K562 (cell line): ENCODE data around the gene C10orf90. TPM values are rescaled to one million over a fixed set of nuclear protein-coding genes. Genes with fewer than 3 reads are reported as not detected.

Experiments used
- ATAC-seq: fragments of 200-7000 bp; cut with Tn5 transposase; 3 replicates; pipeline ENCODE4 v1.9.1; 2020; ENCODE audit warnings: moderate library complexity
- BruUV-seq: library from RNA; stranded (reverse); fragments of 400-500 nt; replicated peaks from 2 replicates; lab custom pipeline; 2021; lab: Mats Ljungman, UMichigan
- CTCF ChIA-PET: fragments of 300-600 bp; formaldehyde crosslinking; extraction: SDS; loops from one replicate; lab custom pipeline; 2021; ENCODE audit warnings: low intra/inter-chr PET ratio; lab: Yijun Ruan, JAX
- POLR2A ChIA-PET: fragments of 300-600, 350-650 bp; sonication (Branson Sonifier 250); formaldehyde crosslinking; extraction: SDS; loops from one replicate; lab custom pipeline; 2021; ENCODE audit warnings: antibody characterized with exemption, inconsistent platforms; lab: Yijun Ruan, JAX
- DNase-seq, 4 experiments: peaks; one replicate each; pipeline versions ENCODE4 v3.0.0 to v3.0.0-alpha.2; 2011 to 2018; ENCODE audit warnings: low spot score in 3 of 4, mixed read lengths in 3 of 4; ENCODE audit errors: extremely low read depth in 1 of 4
- FAIRE-seq: peaks from 2 replicates; lab custom pipeline; 2011; peaks lifted over from hg19 to GRCh38; lab: Jason Lieb, UNC
- H2AFZ ChIP-seq: 2 replicates; pipeline ENCODE4 v1.6.0; 2011; ENCODE audit warnings: low read depth, low read length, control low read depth, inconsistent platforms
- H3K27ac ChIP-seq: fragments of 200-600 bp; 3 replicates; pipeline ENCODE4 v1.8.0; 2011; ENCODE audit warnings: low read depth, mild to moderate bottlenecking, control low read depth, inconsistent platforms, low read length, moderate library complexity, mixed read lengths; ENCODE audit errors: extremely low read depth
- H3K27me3 ChIP-seq, 2 experiments: fragments of 300-600 bp in 1 of 2; 2 replicates in 1 of 2; 3 replicates in 1 of 2; pipeline versions ENCODE4 v1.6.0 to v1.8.0; 2011; ENCODE audit warnings: inconsistent platforms in 2 of 2, low read length in 2 of 2, mild to moderate bottlenecking in 1 of 2, mixed read lengths in 1 of 2, moderate library complexity in 1 of 2; ENCODE audit not compliant: control insufficient read depth in 2 of 2, insufficient read depth in 2 of 2
- H3K36me3 ChIP-seq: fragments of 300-600 bp; 3 replicates; pipeline ENCODE4 v1.8.0; 2011; ENCODE audit warnings: mild to moderate bottlenecking, low read length, inconsistent platforms; ENCODE audit not compliant: control insufficient read depth, insufficient read depth
- H3K4me1 ChIP-seq, 2 experiments: fragments of 200-600 bp in 1 of 2; replicated peaks in 1 of 2; 2 replicates in 1 of 2; 3 replicates in 1 of 2; pipeline versions ENCODE4 v1.5.1 to v1.8.0; 2011; ENCODE audit warnings: inconsistent platforms in 2 of 2, low read length in 2 of 2, mild to moderate bottlenecking in 1 of 2, mixed read lengths in 1 of 2, moderate library complexity in 1 of 2; ENCODE audit not compliant: control insufficient read depth in 2 of 2, insufficient read depth in 2 of 2
- H3K4me2 ChIP-seq: 2 replicates; pipeline ENCODE4 v1.6.1; 2011; ENCODE audit warnings: low read length, control low read depth, inconsistent platforms, mixed read lengths; ENCODE audit not compliant: insufficient read depth
- H3K4me3 ChIP-seq: fragments of 200-600 bp; sonication (generic), shearing (Covaris generic); 2 replicates; pipeline ENCODE4 v1.5.1; 2016; ENCODE audit warnings: control low read depth, inconsistent platforms
- H3K79me2 ChIP-seq: fragments of 200-600 bp; 3 replicates; pipeline ENCODE4 v1.8.0; 2011; ENCODE audit warnings: low read length, inconsistent platforms; ENCODE audit not compliant: control insufficient read depth, insufficient read depth
- H3K9ac ChIP-seq, 2 experiments: 2 replicates each; pipeline versions ENCODE4 v1.6.0 to v1.6.1; 2011; ENCODE audit warnings: low read depth in 2 of 2, low read length in 2 of 2, control low read depth in 1 of 2, inconsistent platforms in 1 of 2, mild to moderate bottlenecking in 1 of 2, mixed read lengths in 1 of 2; ENCODE audit not compliant: insufficient read depth in 1 of 2
- H3K9me1 ChIP-seq: one replicate; pipeline ENCODE4 v1.6.0; 2011; ENCODE audit warnings: inconsistent platforms, mild to moderate bottlenecking, low read length, moderate library complexity; ENCODE audit not compliant: control insufficient read depth, insufficient read depth
- H3K9me3 ChIP-seq: replicated peaks from 2 replicates; pipeline ENCODE4 v1.5.1; 2011; ENCODE audit warnings: low read depth, low read length, inconsistent platforms; ENCODE audit not compliant: control insufficient read depth, insufficient read depth
- H4K20me1 ChIP-seq: replicated peaks from 2 replicates; pipeline ENCODE4 v1.6.1; 2011; ENCODE audit warnings: low read length, inconsistent platforms, mixed read lengths; ENCODE audit not compliant: control insufficient read depth, insufficient read depth
- BRD9 ChIP-seq: fragments of 450-650 bp; IDR thresholded peaks from 2 replicates; pipeline ENCODE4 v1.6.1; 2018; ENCODE audit warnings: low read depth; ENCODE audit not compliant: partially characterized antibody
- CAMTA2 ChIP-seq: fragments of 250-450 bp; sonication (Bioruptor Pico); conservative IDR thresholded peaks from 2 replicates; pipeline ENCODE4 v1.5.1; 2022
- E2F3 ChIP-seq: fragments of 250-450 bp; sonication (Bioruptor Pico); IDR thresholded peaks from 2 replicates; pipeline ENCODE4 v1.4.0; 2020; ENCODE audit warnings: mild to moderate bottlenecking
- KDM5B ChIP-seq: fragments of 200-600 bp; sonication (generic); IDR thresholded peaks from 2 replicates; pipeline ENCODE4 v1.6.1; 2012; ENCODE audit warnings: low read depth, mild to moderate bottlenecking, moderate library complexity, low read length, control low read depth, inconsistent platforms; ENCODE audit not compliant: insufficient replicate concordance
- KLF6 ChIP-seq: fragments of 250-450 bp; sonication (Bioruptor Pico); IDR thresholded peaks from 2 replicates; pipeline ENCODE4 v1.4.0; 2020; ENCODE audit warnings: mild to moderate bottlenecking, moderate library complexity, borderline replicate concordance
- MAZ ChIP-seq, 2 experiments: fragments of 450-650 bp in 1 of 2; sonication (generic) in 1 of 2; formaldehyde crosslinking; IDR thresholded peaks in 1 of 2; conservative IDR thresholded peaks in 1 of 2; 2 replicates each; pipeline versions ENCODE4 v1.4.0 to v1.5.0; 2020; ENCODE audit warnings: mild to moderate bottlenecking in 1 of 2, missing genetic modification reagents in 1 of 2
- MTF1 ChIP-seq: fragments of 250-450 bp; sonication (Bioruptor Pico); IDR thresholded peaks from 2 replicates; pipeline ENCODE4 v1.9.0; 2021; ENCODE audit warnings: moderate library complexity, mild to moderate bottlenecking, inconsistent platforms, borderline replicate concordance
- RBM39 ChIP-seq: fragments of 200-400 bp; formaldehyde crosslinking; optimal IDR thresholded peaks from 2 replicates; pipeline ENCODE3; 2018; ENCODE audit warnings: low read depth, low read length
- SREBF1 ChIP-seq: fragments of 150-350 bp; IDR thresholded peaks from 2 replicates; pipeline ENCODE4 v1.6.1; 2014; ENCODE audit warnings: antibody characterized with exemption, low read depth, low read length, borderline replicate concordance
- THRA ChIP-seq: fragments of 450-650 bp; IDR thresholded peaks from 2 replicates; pipeline ENCODE4 v1.6.1; 2017; ENCODE audit warnings: mild to moderate bottlenecking, moderate library complexity
- ZBTB17 ChIP-seq: fragments of 450-650 bp; formaldehyde crosslinking; IDR thresholded peaks from 2 replicates; pipeline ENCODE4 v1.4.0; 2020; ENCODE audit warnings: mild to moderate bottlenecking
- ZNF121 ChIP-seq: sonication (generic); formaldehyde crosslinking; conservative IDR thresholded peaks from 2 replicates; pipeline ENCODE4 v1.8.0; 2022; ENCODE audit warnings: missing genetic modification reagents
- WGBS: fragments of 100-300 bp; shearing (Covaris generic); methylation state at CpG from one replicate; pipeline ENCODE4 v1.1.6; 2016; ENCODE audit warnings: low coverage, mixed read lengths; ENCODE audit not compliant: insufficient coverage; ENCODE audit errors: missing lambda C conversion rate; 5-methylcytosine and 5-hydroxymethylcytosine counted together
- in situ Hi-C: fragments of 300-500 bp; cut with MboI; formaldehyde crosslinking; loops from 4 replicates; pipeline ENCODE4 v1.15.0; 2018; ENCODE audit warnings: inconsistent platforms, mixed read lengths
- intact Hi-C: fragments of 100-400 bp; cut with micrococcal nuclease; formaldehyde crosslinking; loops from 2 replicates; pipeline ENCODE4 v1.14.2; 2022
- polyA plus RNA-seq, 8 experiments: library from polyadenylated mRNA; depleted of rRNA in 4 of 8; stranded (reverse) in 5 of 8; unstranded in 3 of 8; fragments of >200 nt; fragmentation: Nextera tagmentation in 2 of 8; fragmentation: Illumina TruSeq in 1 of 8; extraction: Ambion mirVana in 2 of 8; extraction: Trizol in 1 of 8; gene quantifications; 2 replicates each; pipeline versions ENCODE4 v1.2.1 to v1.2.3, GENCODE V29; 2011 to 2014; ENCODE audit warnings: inconsistent platforms in 1 of 8, missing spikeins in 1 of 8
- total RNA-seq, 7 experiments: library from RNA; depleted of rRNA in 6 of 7; stranded (reverse); fragments of >200 nt in 6 of 7; fragmentation: Illumina TruSeq in 2 of 7; extraction: Trizol in 2 of 7; gene quantifications; 2 replicates each; pipeline versions ENCODE4 v1.2.1 to v1.2.3, GENCODE V29; 2011 to 2021; ENCODE audit warnings: low replicate concordance in 1 of 7
- TF ChIP-seq, protein P1 (sequence below): fragments of 450-650 bp; formaldehyde crosslinking; IDR thresholded peaks from 2 replicates; pipeline ENCODE4 v1.4.0; 2020; ENCODE audit warnings: mild to moderate bottlenecking, moderate library complexity
- TF ChIP-seq, protein P2 (sequence below): fragments of 200-800 bp; sonication (Bioruptor generic); IDR thresholded peaks from 2 replicates; pipeline ENCODE4 v1.6.1; 2017; ENCODE audit warnings: missing genetic modification characterization, missing compliant biosample characterization
- TF ChIP-seq, protein P3 (sequence below), 3 experiments: fragments of 200-800 bp in 1 of 3; fragments of 250-450 bp in 1 of 3; fragments of 450-650 bp in 1 of 3; sonication (Bioruptor Pico) in 1 of 3; sonication (Bioruptor generic) in 1 of 3; formaldehyde crosslinking in 1 of 3; IDR thresholded peaks; 2 replicates each; pipeline versions ENCODE4 v1.6.1 to v1.8.0; 2016 to 2022; ENCODE audit warnings: mild to moderate bottlenecking in 2 of 3, missing genetic modification characterization in 2 of 3, missing compliant biosample characterization in 1 of 3, moderate library complexity in 1 of 3

Gene C10orf90
- total and polyA plus RNA-seq, 9 of the 15 experiments (the other 6 are each of a cell fraction or from before 2014, with no cell fraction given): not detected

GRCh38 chr10:126663880-126664279, 6.6 kb downstream of the C10orf90 start:
- no peaks in the 10 kb centered on the region for H3K4me1 ChIP-seq
- no peak overlapping the region for H3K4me3 ChIP-seq
- no peaks in the 10 kb centered on the region; a peak in 1 of 5 replicates for H3K27me3 ChIP-seq
- CTCF ChIA-PET: no interaction called here
- POLR2A ChIA-PET: no interaction called here
- ATAC-seq: no peak
- no peak overlapping the region for H3K27ac ChIP-seq
- H3K9me1 ChIP-seq: no peaks in the 10 kb centered on the region
- 0% methylated on average over 5 of the region's 5 CpGs for WGBS
- no peaks in the 10 kb centered on the region for H3K9me3 ChIP-seq
- in situ Hi-C loops (no loop called here), intact Hi-C loops (no loop called here)
- H3K79me2 ChIP-seq: no peaks in the 10 kb centered on the region
- no peaks in the 10 kb centered on the region for H4K20me1 ChIP-seq
- no peaks in the 10 kb centered on the region for H3K36me3 ChIP-seq
- H2AFZ ChIP-seq: no peak overlapping the region
- no peak for DNase-seq
- FAIRE-seq: no peak
- H3K9ac ChIP-seq: no peak overlapping the region
- BruUV-seq: no TSS peak
- no peak overlapping the region for H3K4me2 ChIP-seq
- no peak for TF ChIP-seq BRD9
- TF ChIP-seq E2F3 (CRISPR knock-in tag): no peak
- TF ChIP-seq, protein P1, sequence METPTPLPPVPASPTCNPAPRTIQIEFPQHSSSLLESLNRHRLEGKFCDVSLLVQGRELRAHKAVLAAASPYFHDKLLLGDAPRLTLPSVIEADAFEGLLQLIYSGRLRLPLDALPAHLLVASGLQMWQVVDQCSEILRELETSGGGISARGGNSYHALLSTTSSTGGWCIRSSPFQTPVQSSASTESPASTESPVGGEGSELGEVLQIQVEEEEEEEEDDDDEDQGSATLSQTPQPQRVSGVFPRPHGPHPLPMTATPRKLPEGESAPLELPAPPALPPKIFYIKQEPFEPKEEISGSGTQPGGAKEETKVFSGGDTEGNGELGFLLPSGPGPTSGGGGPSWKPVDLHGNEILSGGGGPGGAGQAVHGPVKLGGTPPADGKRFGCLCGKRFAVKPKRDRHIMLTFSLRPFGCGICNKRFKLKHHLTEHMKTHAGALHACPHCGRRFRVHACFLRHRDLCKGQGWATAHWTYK (CRISPR knock-in tag): no peak
- no peak for TF ChIP-seq ZNF121 (CRISPR knock-in tag)
- no peak for TF ChIP-seq MTF1 (CRISPR knock-in tag)
- no peak for TF ChIP-seq CAMTA2
- TF ChIP-seq, protein P2, sequence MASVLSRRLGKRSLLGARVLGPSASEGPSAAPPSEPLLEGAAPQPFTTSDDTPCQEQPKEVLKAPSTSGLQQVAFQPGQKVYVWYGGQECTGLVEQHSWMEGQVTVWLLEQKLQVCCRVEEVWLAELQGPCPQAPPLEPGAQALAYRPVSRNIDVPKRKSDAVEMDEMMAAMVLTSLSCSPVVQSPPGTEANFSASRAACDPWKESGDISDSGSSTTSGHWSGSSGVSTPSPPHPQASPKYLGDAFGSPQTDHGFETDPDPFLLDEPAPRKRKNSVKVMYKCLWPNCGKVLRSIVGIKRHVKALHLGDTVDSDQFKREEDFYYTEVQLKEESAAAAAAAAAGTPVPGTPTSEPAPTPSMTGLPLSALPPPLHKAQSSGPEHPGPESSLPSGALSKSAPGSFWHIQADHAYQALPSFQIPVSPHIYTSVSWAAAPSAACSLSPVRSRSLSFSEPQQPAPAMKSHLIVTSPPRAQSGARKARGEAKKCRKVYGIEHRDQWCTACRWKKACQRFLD (CRISPR knock-in tag): no peak
- no peak for TF ChIP-seq THRA
- TF ChIP-seq, protein P3, sequence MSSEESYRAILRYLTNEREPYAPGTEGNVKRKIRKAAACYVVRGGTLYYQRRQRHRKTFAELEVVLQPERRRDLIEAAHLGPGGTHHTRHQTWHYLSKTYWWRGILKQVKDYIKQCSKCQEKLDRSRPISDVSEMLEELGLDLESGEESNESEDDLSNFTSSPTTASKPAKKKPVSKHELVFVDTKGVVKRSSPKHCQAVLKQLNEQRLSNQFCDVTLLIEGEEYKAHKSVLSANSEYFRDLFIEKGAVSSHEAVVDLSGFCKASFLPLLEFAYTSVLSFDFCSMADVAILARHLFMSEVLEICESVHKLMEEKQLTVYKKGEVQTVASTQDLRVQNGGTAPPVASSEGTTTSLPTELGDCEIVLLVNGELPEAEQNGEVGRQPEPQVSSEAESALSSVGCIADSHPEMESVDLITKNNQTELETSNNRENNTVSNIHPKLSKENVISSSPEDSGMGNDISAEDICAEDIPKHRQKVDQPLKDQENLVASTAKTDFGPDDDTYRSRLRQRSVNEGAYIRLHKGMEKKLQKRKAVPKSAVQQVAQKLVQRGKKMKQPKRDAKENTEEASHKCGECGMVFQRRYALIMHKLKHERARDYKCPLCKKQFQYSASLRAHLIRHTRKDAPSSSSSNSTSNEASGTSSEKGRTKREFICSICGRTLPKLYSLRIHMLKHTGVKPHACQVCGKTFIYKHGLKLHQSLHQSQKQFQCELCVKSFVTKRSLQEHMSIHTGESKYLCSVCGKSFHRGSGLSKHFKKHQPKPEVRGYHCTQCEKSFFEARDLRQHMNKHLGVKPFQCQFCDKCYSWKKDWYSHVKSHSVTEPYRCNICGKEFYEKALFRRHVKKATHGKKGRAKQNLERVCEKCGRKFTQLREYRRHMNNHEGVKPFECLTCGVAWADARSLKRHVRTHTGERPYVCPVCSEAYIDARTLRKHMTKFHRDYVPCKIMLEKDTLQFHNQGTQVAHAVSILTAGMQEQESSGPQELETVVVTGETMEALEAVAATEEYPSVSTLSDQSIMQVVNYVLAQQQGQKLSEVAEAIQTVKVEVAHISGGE (CRISPR knock-in tag; IDR thresholded peaks at IDR 0.05): no peak
- TF ChIP-seq SREBF1: no peak
- no peak for TF ChIP-seq KDM5B
- no peak for TF ChIP-seq KLF6 (CRISPR knock-in tag)
- TF ChIP-seq MAZ (CRISPR knock-in tag; conservative IDR thresholded peaks at IDR 0.05 in 1 of 2, IDR thresholded peaks at IDR 0.05 in 1 of 2): no peak
- no peak for TF ChIP-seq ZBTB17
- no peak for TF ChIP-seq RBM39
